GM12878 (cell line): Measurements from ENCODE around the gene TMED7. TPM values are rescaled to one million over a fixed set of nuclear protein-coding genes. Genes with fewer than 3 reads are reported as not detected.
A peak's percentile ranks its signal among the peaks of the same experiment; 100 is the strongest.

Source experiments
- ASH2L ChIP-seq: fragments of 300-600, 200-600 bp; sonication (generic); IDR thresholded peaks from 2 replicates; pipeline ENCODE4 v1.6.1; 2017; ENCODE audit warnings: low read depth, mild to moderate bottlenecking, borderline replicate concordance
- BCL3 ChIP-seq: IDR thresholded peaks from 2 replicates; pipeline ENCODE4 v1.6.1; 2011; ENCODE audit warnings: borderline replicate concordance, low read depth, mild to moderate bottlenecking, moderate library complexity, low read length; ENCODE audit not compliant: insufficient read depth, poor library complexity, severe bottlenecking
- EGR1 ChIP-seq, 2 experiments: IDR thresholded peaks; 1 replicate in 1 of 2; 2 replicates in 1 of 2; pipeline ENCODE4 v1.6.1; 2011 to 2012; ENCODE audit warnings: low read depth in 2 of 2, low read length in 2 of 2, borderline replicate concordance in 1 of 2, mild to moderate bottlenecking in 1 of 2, moderate library complexity in 1 of 2
- GATAD2B ChIP-seq: fragments of 450-650 bp; conservative IDR thresholded peaks from 2 replicates; pipeline ENCODE4 v1.6.1; 2017; ENCODE audit warnings: low read depth, mild to moderate bottlenecking, moderate library complexity
- HDGF ChIP-seq: fragments of 450-650 bp; IDR thresholded peaks from 2 replicates; pipeline ENCODE4 v1.6.1; 2016; ENCODE audit warnings: antibody characterized with exemption
- IKZF2 ChIP-seq, 2 experiments: fragments of 450-650 bp; IDR thresholded peaks; 2 replicates each; pipeline ENCODE4 v1.6.1; 2017; ENCODE audit warnings: mild to moderate bottlenecking in 2 of 2, moderate library complexity in 2 of 2
- LARP7 ChIP-seq: fragments of 450-650 bp; IDR thresholded peaks from 2 replicates; pipeline ENCODE4 v1.6.1; 2017; ENCODE audit warnings: mild to moderate bottlenecking
- MEF2B ChIP-seq: fragments of 450-650 bp; IDR thresholded peaks from 2 replicates; pipeline ENCODE4 v1.6.1; 2018; ENCODE audit warnings: mild to moderate bottlenecking, moderate library complexity; ENCODE audit not compliant: partially characterized antibody, poor library complexity, severe bottlenecking
- NFYA ChIP-seq: IDR thresholded peaks from 2 replicates; pipeline ENCODE4 v1.6.1; 2011; ENCODE audit warnings: low read depth, mild to moderate bottlenecking, low read length, improper control_type of control experiment, borderline replicate concordance
- POLR2A ChIP-seq: IDR thresholded peaks from 2 replicates; pipeline ENCODE4 v1.6.1; 2011; ENCODE audit warnings: low read depth, mild to moderate bottlenecking, low read length
- SMAD1 ChIP-seq: fragments of 450-650 bp; IDR thresholded peaks from 2 replicates; pipeline ENCODE4 v1.6.1; 2018; ENCODE audit warnings: mild to moderate bottlenecking, low read depth; ENCODE audit not compliant: partially characterized antibody
- STAT3 ChIP-seq: IDR thresholded peaks from 2 replicates; pipeline ENCODE4 v1.6.1; 2011; ENCODE audit warnings: low read depth, low read length, improper control_type of control experiment
- ZBED1 ChIP-seq: IDR thresholded peaks from 2 replicates; pipeline ENCODE4 v1.6.1; 2016; ENCODE audit warnings: borderline replicate concordance
- polyA plus RNA-seq, 11 experiments: library from polyadenylated mRNA; depleted of rRNA in 4 of 11; unstranded in 6 of 11; stranded (reverse) in 5 of 11; fragments of >200 nt; fragmentation: Nextera tagmentation in 4 of 11; fragmentation: Illumina TruSeq in 1 of 11; extraction: Ambion mirVana in 4 of 11; extraction: Trizol in 1 of 11; gene quantifications; 1 replicate in 1 of 11; 2 replicates in 10 of 11; pipeline versions ENCODE4 v1.2.1 to v1.2.3, GENCODE V29; 2011 to 2016; ENCODE audit warnings: inconsistent platforms in 2 of 11, missing spikeins in 2 of 11, low read depth in 1 of 11
- total RNA-seq, 4 experiments: library from RNA; depleted of rRNA in 3 of 4; stranded (reverse); fragments of >200 nt in 3 of 4; fragmentation: Illumina TruSeq in 1 of 4; extraction: Trizol in 1 of 4; gene quantifications; 2 replicates each; pipeline versions ENCODE4 v1.2.1 to v1.2.3, GENCODE V29; 2013 to 2021
- TF ChIP-seq, protein P1 (sequence below): fragments of 450-650 bp; IDR thresholded peaks from 2 replicates; pipeline ENCODE4 v1.6.1; 2016; ENCODE audit warnings: mild to moderate bottlenecking, moderate library complexity, borderline replicate concordance
- TF ChIP-seq, protein P2 (sequence below): fragments of 450-650 bp; formaldehyde crosslinking; IDR thresholded peaks from 2 replicates; pipeline ENCODE4 v1.4.0; 2022; ENCODE audit warnings: mild to moderate bottlenecking, moderate library complexity

TMED7 gene
- total and polyA plus RNA-seq, 10 of the 15 experiments (the other 5 are each of a cell fraction or from before 2014, with no cell fraction given), result 8.0 to 37.3 (median 25.2) TPM

DNA sequence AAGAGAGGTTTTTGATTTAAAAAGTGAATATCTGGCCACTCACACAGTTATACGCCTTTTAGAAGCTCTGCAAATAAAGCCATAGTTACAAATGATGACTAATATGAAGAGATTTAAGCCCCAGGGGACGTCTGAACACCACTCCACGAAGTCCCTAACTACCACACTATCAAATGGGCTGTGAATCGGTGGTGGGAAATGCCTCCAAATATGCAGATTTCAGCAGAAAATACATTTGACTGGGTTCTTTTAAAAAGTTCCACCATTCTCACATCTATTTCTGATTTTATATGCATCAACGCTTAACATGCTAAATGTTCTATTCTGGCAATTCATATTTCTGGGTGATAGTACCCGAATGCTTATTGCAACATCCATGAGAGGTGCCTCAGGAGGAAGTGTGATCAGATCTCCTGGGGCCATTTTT lies 46.1 kb downstream of the TMED7 start (continued):
- TF ChIP-seq EGR1 (IDR thresholded peaks at IDR 0.05; ENCODE audit: borderline replicate concordance in 1 of 2, low read depth in 2 of 2, low read length in 2 of 2) (no peak; a peak in 1 of 3 replicates), POLR2A (no peak), LARP7 (no peak), MEF2B (peak; percentile 99), STAT3 (no peak), BCL3 (peak; percentile 96), GATAD2B (peak; percentile 94), NFYA (no peak), ASH2L (no peak), IKZF2 (IDR thresholded peaks at IDR 0.05) (peak; percentile 36 to 59; a peak in 3 of 4 replicates), ZBED1 (peak; percentile 79; the same call in 1 of the 2 replicates), HDGF (no peak), SMAD1 (peak; percentile 48)
- TF ChIP-seq, protein P1, sequence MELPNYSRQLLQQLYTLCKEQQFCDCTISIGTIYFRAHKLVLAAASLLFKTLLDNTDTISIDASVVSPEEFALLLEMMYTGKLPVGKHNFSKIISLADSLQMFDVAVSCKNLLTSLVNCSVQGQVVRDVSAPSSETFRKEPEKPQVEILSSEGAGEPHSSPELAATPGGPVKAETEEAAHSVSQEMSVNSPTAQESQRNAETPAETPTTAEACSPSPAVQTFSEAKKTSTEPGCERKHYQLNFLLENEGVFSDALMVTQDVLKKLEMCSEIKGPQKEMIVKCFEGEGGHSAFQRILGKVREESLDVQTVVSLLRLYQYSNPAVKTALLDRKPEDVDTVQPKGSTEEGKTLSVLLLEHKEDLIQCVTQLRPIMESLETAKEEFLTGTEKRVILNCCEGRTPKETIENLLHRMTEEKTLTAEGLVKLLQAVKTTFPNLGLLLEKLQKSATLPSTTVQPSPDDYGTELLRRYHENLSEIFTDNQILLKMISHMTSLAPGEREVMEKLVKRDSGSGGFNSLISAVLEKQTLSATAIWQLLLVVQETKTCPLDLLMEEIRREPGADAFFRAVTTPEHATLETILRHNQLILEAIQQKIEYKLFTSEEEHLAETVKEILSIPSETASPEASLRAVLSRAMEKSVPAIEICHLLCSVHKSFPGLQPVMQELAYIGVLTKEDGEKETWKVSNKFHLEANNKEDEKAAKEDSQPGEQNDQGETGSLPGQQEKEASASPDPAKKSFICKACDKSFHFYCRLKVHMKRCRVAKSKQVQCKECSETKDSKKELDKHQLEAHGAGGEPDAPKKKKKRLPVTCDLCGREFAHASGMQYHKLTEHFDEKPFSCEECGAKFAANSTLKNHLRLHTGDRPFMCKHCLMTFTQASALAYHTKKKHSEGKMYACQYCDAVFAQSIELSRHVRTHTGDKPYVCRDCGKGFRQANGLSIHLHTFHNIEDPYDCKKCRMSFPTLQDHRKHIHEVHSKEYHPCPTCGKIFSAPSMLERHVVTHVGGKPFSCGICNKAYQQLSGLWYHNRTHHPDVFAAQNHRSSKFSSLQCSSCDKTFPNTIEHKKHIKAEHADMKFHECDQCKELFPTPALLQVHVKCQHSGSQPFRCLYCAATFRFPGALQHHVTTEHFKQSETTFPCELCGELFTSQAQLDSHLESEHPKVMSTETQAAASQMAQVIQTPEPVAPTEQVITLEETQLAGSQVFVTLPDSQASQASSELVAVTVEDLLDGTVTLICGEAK, result no peak
- TF ChIP-seq, protein P2, sequence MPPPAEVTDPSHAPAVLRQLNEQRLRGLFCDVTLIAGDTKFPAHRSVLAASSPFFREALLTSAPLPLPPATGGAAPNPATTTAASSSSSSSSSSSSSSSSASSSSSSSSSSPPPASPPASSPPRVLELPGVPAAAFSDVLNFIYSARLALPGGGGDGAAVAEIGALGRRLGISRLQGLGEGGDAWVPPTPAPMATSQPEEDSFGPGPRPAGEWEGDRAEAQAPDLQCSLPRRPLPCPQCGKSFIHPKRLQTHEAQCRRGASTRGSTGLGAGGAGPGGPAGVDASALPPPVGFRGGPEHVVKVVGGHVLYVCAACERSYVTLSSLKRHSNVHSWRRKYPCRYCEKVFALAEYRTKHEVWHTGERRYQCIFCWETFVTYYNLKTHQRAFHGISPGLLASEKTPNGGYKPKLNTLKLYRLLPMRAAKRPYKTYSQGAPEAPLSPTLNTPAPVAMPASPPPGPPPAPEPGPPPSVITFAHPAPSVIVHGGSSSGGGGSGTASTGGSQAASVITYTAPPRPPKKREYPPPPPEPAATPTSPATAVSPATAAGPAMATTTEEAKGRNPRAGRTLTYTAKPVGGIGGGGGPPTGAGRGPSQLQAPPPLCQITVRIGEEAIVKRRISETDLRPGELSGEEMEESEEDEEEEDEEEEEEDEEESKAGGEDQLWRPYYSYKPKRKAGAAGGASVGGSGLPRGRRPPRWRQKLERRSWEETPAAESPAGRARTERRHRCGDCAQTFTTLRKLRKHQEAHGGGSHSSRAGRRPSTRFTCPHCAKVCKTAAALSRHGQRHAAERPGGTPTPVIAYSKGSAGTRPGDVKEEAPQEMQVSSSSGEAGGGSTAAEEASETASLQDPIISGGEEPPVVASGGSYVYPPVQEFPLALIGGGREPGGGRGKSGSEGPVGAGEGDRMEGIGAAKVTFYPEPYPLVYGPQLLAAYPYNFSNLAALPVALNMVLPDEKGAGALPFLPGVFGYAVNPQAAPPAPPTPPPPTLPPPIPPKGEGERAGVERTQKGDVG (CRISPR knock-in tag), result no peak
